Non-pigmented ciliary epithelial cell (primary cell): ENCODE data around the gene FAS.

Source experiments
- DNase-seq: peaks from one replicate; pipeline ENCODE4 v3.0.0-alpha.2; 2010; ENCODE audit warnings: low read depth

The FAS gene

DNA sequence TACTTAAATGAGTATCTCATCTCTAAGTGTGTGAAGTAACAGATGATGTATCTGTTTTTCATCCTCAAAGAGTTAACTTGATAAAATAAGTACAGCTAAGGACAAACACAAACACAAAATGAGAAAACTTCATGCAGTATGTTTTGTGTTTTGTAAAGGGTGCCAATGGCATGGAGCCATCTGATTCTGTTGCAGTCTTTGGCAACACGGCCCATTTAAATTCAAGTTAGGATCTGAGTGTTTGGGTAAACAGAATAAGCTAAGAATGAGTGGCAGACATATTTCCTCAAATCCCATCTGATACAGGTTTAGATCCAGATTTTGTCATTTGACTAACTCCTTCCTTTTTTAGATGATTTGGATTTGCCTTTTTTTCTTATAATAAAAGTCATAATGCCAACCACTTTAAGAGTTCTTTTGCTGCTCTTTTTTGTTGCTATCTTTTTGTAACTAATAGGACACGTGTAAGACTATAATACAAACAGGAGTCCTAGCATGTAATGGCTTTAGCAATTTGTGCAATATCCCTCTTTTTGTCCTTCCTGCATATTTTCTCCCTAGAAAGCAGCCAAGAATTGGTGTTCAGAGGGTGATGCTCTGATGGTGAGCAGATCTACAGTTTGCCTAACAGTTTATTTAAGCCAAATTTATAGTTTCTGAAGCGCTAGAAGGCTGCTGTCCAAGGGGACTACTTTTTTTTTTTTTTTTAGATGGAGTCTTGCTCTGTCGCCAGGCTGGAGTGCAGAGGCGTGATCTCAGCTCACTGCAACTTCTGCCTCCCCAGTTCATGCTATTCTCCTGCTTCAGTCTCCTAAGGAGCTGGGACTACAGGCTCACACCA is 19.2 kb upstream of the FAS start:
- DNase-seq, result no peak

DNA sequence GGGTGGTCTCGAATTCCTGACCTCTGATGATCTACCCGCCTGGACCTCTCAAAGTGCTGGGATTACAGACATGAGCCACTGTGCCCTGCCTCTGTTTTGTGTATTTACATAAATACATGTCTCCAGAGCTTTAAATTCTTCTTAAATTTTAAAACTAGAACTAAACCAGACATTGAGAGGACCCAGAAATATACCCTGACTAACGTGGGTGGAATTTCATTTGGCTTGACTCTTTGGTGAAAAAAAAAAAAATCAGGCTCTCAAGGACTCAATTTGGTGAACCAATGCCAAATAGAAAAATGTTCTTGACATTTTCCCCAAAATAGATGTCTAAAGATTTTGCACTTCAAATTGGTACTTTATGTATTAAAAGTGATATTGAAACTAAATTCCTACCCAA is 16.6 kb upstream of the FAS start:
- DNase-seq, result no peak

DNA sequence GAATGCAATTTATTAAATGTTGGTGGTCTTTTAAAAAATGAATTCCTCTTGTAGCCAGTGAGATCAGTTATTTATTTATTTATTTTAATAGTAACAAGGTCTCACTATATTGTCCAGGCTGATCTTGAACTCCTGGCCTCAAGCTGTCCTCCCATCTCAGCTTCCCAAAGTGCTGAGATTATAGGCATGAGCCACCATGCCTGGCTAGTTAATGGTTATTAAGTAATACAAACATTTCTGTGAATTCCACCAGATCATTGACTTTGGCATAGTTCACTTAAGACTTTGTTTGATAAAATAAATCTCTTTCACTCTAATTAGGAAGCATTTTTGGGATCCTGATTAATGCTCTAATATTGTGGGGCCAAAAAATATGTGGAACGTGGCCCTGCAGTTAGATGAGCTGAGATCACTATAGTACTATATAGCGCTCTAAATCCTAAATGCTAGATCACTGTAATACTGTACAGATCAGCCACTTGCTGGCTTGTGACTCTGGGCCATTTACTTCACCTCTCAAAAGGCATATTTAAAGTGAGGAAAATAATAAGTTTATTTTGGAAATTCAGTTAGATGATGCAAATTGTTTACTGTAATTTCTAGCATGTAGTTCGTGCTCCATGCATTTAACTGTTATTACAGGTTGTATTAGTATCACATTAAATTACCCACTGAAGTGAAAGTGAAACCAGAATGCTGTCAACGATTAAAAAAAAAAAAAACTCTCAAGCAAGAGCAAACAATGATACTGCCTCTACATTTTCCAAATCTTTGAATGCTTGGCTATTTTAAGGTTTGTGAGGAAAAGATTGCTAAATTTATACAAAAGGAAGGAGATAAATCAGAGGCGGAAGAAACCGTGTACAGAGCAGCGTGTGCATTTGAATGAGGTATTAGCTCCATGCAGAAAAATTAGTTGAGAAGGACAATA is 15.9 kb upstream of the FAS start:
- no peak for DNase-seq

DNA sequence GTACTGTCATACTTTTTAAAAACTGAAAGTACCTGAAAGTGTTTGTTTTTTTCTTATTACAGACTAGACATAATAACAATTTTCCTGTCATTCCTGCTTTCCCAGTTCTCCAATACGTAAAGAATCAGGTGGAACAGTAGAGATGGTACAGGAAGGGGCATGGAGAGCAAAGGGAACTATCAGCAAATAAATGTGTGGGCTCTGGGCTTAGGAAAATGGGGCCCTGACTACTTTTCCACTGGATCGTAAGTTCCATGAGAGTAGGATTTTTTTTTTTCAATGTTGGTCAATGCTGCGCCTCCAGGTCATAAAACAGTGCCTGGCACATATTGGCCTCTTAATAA is 15.2 kb upstream of the FAS start:
- DNase-seq, result no peak

DNA sequence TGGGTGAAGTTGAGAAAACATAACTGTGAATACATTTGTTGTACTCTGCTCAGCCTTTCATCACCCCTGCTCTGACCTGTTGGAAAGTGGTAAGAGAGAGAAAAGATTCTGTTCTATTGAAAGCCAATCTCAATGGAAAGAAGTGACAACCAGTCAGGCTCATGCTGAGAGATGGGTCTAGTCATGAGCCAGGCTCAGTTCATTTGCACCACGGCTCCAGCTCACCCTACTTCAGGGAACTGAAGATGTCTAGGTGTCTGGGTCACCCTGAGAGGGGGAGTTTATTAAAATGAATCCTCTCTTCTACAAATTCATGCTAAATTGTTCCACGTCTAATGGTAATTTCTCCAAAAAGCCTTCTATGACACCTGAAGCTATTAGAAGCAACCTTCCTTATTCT is 12.1 kb upstream of the FAS start:
- no peak for DNase-seq

DNA sequence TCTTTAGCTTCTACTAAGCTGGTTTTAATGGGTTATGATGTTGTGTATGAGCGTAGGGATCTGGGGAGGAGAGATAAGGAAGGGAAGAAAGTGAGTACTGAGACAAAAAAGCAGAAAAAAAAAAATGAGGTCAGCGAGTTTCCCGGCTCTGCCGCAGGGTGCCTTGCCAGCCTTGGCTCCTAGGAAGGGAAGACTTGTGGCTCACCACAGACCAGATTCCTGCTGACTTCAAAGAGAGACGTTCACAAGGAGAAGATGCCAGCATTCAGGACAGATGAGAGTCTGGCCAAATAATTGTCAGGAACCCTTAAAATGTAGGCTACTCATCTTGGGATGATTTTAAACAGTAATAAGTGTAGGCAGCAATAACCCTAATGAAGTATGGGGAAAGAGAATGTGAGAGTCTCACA is 11.4 kb upstream of the FAS start:
- no peak for DNase-seq

DNA sequence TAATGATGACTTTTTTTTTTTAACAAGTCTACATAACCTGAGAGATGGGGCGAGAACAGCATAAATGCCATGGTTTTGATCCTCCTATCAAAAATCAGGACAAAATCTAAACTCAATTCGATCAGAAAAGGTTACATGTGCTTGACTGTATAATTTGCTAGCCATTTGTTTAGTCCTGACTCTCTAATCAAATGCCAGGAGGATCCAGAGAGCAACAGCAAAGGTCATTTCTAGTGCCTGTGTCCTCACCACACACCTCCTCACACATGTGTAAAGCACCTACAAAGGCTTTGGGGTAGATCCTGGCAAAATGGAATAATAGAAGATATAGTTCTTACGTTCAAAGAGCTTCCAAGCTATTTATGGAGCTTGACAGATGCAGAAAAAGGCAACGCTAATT is 11.0 kb upstream of the FAS start:
- no peak for DNase-seq

DNA sequence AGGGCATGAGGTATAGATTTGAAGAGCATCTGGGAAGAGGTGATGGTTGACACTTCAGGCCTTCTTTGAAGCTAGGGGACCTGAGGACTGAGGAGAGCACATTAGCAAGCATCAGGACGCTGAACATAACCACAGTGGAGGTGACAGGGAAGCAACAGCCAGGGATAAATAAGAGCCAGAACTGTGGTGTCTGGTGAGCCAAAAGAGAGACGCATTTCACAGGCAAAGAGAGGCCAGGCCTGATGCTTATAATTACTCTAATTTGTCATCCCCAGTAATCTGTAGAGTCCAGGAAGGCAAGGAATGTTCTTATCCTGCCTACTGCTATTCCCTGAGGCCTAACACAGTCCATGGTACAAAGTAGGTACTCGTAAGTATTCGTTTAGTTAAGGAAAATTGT is 10.4 kb upstream of the FAS start:
- no peak for DNase-seq

DNA sequence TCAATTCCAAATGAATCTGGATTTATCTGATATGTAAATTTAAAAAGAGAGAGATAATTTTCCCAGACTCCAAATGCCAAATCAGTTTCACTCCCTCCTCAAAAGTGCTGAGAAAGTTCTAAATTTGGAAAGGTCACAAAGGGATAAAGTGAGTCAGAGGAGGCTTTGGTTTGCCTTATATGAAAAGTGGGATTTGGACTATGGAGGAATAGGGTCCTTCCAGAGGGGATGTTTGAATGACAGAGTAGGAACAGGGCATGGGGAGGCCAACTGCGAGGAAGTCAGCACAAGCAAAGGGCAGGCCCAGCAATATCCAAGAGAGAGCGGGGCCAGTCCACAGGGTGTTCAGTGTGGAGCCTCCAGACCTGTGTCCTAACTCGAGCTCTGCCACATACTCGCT is 9.8 kb upstream of the FAS start:
- DNase-seq, result no peak

DNA sequence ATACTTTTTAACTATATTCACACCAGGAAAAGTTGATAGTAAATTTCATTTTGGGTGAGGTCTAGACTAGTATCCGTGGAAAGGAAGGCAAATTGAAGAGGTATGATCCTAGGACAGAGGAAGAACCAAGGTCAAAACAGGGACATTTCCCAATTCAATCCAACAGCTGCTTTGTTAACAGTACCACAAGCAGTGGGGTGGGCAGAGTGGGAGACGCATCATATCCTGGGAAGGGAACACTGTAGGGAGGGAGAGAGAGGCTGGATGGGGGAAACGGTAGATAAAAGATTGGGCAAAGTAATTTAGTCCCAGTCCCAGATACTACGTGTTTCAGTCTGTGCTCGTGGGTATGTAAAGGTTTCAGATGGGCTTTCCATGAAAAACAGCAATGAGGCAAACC is 9.2 kb upstream of the FAS start:
- DNase-seq, result no peak

DNA sequence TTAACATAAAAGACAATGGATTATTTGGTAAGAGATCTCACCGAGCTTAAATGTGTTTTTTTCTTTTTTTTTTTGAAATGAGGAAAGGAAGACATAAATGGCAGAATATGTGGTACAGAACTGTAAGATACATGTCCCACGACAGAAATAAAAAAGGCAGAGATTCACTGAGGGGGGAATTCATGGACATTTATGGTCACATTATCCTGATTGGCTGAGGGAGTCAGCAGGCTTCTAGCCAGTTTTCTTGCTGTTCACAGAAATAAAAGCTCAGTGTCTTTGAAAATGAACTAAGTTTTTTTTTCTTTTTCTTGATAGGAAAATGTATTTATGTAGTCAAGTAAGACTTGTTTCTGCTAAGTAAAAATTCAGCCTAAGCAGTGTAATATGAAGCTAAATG is 8.2 kb upstream of the FAS start:
- DNase-seq, result no peak

DNA sequence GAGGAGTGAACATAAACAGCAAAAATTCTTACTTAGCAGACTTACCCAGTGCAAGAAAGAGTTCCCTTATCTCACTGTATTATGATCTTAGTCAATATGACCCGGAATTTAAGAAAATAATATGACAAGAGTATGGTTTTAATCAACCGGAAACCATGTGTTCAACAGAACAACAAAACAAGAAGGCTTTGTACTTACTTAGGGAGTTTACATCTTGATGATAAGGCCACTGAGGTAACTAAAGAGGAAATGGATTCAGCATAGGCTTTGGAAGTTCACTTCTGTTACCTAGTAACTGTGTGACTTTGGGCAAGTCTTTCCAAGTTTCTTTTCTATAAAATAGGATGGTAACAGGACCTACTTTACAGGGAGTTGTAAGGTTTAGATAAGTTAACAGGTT is 7.4 kb upstream of the FAS start:
- DNase-seq, result no peak

DNA sequence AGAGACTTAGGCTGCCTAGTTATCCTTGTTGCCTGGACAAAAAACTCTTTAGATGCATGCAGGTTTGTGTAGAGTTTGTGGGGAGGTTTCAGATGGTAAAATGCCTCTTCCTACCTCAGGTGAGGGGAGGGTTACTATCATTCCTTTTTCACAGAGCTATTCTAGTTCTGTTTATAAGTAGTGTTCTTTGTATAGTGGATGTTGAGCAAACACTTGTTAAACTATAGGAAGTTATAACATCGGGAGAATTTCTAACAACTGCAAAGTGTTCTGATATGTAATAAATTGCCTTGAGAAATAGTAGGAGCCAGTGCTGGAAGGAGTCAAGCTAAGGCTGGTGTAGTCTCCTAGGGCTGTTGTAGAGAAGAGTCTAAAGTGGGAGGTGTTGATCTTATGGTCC is 6.7 kb upstream of the FAS start:
- no peak for DNase-seq

DNA sequence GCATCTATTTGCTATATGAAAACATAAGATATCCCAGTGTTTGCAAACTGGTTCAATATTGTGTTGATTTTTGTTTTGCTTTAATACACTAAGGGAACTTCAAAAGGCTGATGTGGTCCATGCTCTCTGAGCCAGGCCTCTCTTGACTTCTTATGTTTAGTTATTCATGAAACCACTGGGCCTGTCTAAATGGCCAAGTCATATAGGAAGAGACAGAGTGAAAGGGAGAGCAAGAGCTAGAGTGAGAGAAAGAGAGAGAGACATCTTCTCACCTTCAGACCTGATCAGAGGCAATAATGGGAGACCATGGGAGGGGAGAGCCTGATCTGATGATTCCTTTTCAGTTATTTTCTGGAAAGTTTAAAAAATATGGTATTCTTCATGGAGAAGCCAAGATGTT is 6.1 kb upstream of the FAS start:
- no peak for DNase-seq

DNA sequence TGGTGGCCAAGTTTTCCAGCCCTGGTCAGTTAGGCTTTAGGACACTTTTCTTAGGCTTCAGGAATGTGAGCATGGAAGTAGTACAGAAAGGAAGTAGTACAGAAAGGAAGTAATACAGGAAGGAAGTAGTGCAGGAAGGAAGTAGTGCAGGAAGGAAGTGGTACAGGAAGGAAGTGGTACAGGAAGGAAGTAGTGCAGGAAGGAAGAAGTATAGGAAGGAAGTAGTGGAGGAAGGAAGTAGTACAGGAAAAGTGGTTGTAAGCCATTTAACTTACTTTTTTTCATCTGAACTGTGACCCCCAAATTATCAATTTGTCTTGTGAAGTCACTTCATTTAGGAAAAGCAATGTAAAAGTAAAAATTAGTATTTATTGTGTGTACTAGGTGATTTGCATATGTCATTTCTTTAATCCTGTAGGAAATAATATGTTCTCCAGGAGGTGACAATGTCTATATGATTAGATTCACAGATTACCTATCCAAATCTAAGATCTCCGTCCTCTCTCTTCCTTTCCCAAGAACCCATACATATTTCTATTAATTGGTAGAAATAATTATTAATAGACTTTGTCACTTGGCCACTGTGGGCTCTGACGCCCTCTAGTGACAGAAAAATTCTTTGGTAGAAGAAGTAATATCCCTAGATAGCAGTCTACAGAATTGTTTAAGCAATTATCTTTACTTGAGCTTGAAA is 3.9 kb upstream of the FAS start:
- DNase-seq, result no peak

DNA sequence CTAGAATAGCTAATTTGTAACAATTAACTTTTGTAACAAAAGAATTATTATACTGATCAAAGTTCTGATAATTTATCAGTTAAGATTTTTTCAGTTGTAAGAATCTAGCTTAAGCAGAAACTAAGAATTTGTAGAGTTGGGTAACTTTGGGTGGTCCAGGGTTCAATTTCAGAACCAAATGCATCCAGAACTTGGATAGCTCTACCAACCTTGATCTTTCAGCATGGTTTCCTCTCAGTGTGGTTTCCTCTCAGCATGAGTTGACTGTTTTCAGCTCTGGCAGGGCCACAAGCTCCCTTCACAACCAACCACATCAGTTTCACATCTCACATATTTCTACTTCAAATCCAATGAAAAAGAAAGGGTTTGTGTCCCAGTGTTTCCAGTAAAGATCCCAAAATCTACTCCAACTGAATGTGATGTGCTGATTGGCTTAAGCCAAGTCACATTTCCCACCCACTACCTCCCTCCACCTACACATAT is 3.3 kb upstream of the FAS start:
- no peak for DNase-seq

DNA sequence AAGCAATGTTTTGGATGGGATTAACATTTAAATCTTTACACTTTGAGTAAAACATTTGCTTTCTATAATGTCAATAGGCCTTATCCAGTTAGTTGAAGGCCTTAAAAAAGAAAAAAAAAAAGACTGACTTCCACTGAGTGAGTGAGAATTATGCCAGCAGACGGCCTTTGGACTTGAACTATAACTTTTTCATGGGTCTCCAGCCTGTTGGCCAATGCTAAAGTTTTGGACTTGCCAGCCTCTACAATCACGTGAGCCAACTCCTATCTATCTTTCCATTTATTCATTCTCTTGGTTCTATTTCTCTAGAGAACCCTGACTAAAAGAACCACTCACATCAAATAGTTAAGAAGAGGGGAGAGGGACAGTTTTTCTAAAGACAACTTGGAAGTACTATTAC is 2.8 kb upstream of the FAS start:
- no peak for DNase-seq

DNA sequence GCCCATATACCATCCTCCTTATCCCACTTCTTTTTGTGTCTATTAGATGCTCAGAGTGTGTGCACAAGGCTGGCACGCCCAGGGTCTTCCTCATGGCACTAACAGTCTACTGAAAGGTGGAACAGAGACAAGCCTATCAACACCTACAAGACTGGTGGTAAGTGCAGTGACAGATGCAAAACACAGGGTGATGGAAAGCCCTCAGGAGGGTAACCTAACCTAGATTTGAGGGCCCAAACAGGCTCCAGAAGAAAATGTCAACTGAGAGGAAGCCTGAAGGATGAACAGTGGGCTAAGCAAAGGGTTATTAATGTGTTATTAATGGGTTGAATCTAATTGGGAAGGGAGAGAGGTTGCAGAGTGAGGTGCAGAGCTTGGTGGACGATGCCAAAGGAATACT is 1.2 kb upstream of the FAS start:
- DNase-seq, result no peak

DNA sequence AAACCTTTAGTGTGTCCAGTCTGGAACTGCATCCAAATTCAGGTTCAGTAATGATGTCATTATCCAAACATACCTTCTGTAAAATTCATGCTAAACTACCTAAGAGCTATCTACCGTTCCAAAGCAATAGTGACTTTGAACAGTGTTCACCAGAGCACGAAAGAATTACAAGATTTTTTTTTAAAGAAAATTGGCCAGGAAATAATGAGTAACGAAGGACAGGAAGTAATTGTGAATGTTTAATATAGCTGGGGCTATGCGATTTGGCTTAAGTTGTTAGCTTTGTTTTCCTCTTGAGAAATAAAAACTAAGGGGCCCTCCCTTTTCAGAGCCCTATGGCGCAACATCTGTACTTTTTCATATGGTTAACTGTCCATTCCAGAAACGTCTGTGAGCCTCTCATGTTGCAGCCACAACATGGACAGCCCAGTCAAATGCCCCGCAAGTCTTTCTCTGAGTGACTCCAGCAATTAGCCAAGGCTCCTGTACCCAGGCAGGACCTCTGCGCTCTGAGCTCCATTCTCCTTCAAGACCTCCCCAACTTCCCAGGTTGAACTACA is 694 bp upstream of the FAS start:
- DNase-seq, result no peak

DNA sequence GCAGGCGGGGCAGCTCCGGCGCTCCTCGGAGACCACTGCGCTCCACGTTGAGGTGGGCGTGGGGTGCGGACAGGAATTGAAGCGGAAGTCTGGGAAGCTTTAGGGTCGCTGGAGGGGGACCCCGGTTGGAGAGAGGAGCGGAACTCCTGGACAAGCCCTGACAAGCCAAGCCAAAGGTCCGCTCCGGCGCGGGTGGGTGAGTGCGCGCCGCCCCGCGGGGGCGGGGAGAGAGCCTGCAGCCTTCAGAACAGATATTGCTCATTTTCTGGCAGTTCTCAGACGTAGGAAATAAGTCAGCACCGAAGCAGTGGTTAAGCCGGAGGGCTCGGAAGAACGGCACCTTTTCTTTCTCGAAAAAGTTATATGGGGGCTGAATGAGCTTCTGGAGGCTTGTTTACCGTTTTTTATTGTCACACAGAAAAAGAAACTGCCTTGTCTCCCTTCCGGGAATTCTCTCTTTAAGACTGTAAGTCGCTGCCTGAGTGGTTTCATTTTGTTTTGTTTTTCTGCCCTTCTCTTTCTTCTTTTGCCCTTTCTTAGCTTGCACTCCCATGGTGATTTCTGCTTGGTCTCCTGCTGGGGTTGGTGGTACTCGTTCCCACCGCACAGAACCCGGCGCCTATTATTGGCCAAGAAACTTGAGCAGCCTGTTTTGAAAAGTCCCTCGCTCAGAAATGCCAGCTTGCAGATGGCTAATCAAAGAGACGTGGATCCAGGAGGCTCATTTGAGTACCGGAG is 732 bp downstream of the FAS start:
- no peak for DNase-seq

DNA sequence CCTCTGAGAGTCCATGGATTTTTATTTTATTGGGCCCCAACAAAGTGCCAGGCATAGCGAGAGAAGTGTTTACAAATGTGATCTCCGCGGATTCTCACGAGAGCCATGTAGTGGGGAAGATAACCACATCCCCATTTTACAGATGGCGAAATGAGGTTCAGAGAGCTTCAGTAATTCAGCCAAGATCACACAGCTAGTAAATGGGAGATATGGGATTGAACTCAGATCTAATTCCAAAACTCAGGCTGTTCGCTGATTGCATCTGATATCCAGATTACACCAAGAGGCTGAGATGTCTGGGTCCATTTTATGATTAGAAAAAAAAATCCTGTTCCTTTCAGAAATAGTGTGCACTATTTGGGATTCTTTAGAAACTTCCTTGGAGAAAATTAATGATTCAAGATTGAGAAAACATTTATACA is 1.3 kb downstream of the FAS start:
- no peak for DNase-seq
